ENCODE results near the gene ZNF107.
"Not testable (repeated sequence)": the region's sequence is repeated elsewhere in the genome, so short reads cannot be mapped to it uniquely, and the experiment has no call there.

Gene ZNF107

GRCh38 chr7:64733550-64734240 is 67.8 kb downstream of the ZNF107 start:
- DNase-seq (ENCODE audit: low read depth) = no peak

GRCh38 chr7:64736575-64736974 is 70.6 kb downstream of the ZNF107 start:
- no peak for DNase-seq (ENCODE audit: low read depth)

GRCh38 chr7:64738403-64738802 is 72.5 kb downstream of the ZNF107 start:
- not testable (repeated sequence) for DNase-seq (ENCODE audit: low read depth)

GRCh38 chr7:64738953-64739352 is 73.0 kb downstream of the ZNF107 start:
- not testable (repeated sequence) for DNase-seq (ENCODE audit: low read depth)

GRCh38 chr7:64744680-64745079 is 78.7 kb downstream of the ZNF107 start:
- DNase-seq (ENCODE audit: low read depth) = no peak

GRCh38 chr7:64747802-64748201 is 81.9 kb downstream of the ZNF107 start:
- no peak for DNase-seq (ENCODE audit: low read depth)

GRCh38 chr7:64753032-64753431 is 87.1 kb downstream of the ZNF107 start:
- DNase-seq (ENCODE audit: low read depth) = no peak

- no peak for DNase-seq (ENCODE audit: low read depth)
Measured at GRCh38 chr7:64755865-64756264, 89.9 kb downstream of the ZNF107 start.

GRCh38 chr7:64758151-64758550 is 92.2 kb downstream of the ZNF107 start:
- no peak for DNase-seq (ENCODE audit: low read depth)

Data from GM04503 (cell line).